ENCODE measurements around the gene ITPK1. TPM values are rescaled to one million over a fixed set of nuclear protein-coding genes. Genes with fewer than 3 reads are reported as not detected.

Gene ITPK1
- total RNA-seq, 2 experiments from 2014 or later, result 87.0 to 87.4 TPM

GRCh38 chr14:92963301-92964123 is 152.2 kb downstream of the ITPK1 start:
- Mint-ChIP-seq H3K4me1 (peaks cover 11% of the 10 kb centered on the region), H3K4me3 (no peak overlapping the region), H3K9me3 (peaks cover 3% of the 10 kb centered on the region), H3K27ac (no peak overlapping the region), H3K36me3 (peaks cover 7% of the 10 kb centered on the region), H3K27me3 (no peaks in the 10 kb centered on the region)
- no peak for DNase-seq

GRCh38 chr14:92962831-92963095 is 153.0 kb downstream of the ITPK1 start:
- H3K27me3 Mint-ChIP-seq, result no peaks in the 10 kb centered on the region
- peaks cover 4% of the 10 kb centered on the region for H3K36me3 Mint-ChIP-seq
- H3K9me3 Mint-ChIP-seq, result peaks cover 3% of the 10 kb centered on the region
- H3K27ac Mint-ChIP-seq, result no peak overlapping the region
- DNase-seq, result no peak
- H3K4me1 Mint-ChIP-seq, result peaks cover 11% of the 10 kb centered on the region
- H3K4me3 Mint-ChIP-seq, result no peak overlapping the region

GRCh38 chr14:92962031-92962830 is 153.5 kb downstream of the ITPK1 start:
- no peaks in the 10 kb centered on the region for H3K36me3 Mint-ChIP-seq
- peak overlapping the region; percentile 59 for H3K27ac Mint-ChIP-seq
- H3K4me1 Mint-ChIP-seq, result peaks cover 7% of the 10 kb centered on the region
- H3K27me3 Mint-ChIP-seq, result no peaks in the 10 kb centered on the region
- H3K9me3 Mint-ChIP-seq, result no peaks in the 10 kb centered on the region
- no peak for DNase-seq
- H3K4me3 Mint-ChIP-seq, result no peak overlapping the region

- DNase-seq, result no peak
- Mint-ChIP-seq H3K4me1 (peaks cover 1% of the 10 kb centered on the region), H3K4me3 (no peak overlapping the region), H3K27ac (no peak overlapping the region), H3K27me3 (no peaks in the 10 kb centered on the region), H3K36me3 (no peaks in the 10 kb centered on the region), H3K9me3 (no peaks in the 10 kb centered on the region)
Observed at GRCh38 chr14:92961567-92961855, 154.2 kb downstream of the ITPK1 start.

DNA sequence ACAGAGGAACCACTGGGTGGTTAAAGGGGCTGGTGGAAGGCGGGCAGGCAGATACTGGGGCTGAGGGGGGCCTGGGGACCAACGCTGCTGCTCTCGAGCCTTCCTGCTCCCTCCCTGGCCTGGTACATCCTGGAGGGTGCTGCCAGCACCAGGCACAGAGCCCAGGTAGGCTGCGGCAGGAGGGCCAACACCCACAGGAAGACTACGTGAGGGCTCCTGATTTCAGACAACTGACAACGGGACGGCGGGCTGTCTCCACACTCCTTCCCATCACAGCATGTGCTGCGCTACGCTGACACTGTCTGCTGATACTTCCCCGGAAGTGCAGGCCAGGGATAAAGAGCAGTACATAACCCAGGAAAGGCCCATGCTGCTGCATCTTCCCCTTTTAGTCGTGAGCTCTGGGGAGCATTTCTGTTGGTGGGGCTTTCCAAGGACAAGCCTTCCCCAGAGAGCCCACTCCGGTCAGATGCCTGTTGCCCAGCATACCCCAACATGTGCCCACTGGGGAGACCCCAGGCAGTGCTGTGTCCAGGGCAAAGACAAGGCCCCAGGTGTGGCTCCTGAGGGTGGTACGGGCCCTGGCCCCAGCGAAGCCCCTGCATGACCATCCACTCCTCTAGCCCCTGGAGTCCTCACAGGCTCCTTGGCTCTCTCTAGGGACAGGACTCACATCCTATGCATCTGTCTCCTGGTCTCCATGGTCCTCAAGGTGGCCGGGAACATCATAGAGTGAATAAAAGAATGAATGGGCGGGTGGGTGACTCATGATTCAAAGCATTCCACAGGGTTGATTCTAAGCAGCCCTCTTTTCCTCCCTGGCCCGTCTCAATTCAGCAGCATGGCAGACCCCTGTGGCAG is 154.8 kb downstream of the ITPK1 start:
- H3K4me1 Mint-ChIP-seq, result peaks cover 1% of the 10 kb centered on the region
- H3K36me3 Mint-ChIP-seq, result no peaks in the 10 kb centered on the region
- no peak overlapping the region for H3K4me3 Mint-ChIP-seq
- H3K27me3 Mint-ChIP-seq, result no peaks in the 10 kb centered on the region
- H3K27ac Mint-ChIP-seq, result no peak overlapping the region
- H3K9me3 Mint-ChIP-seq, result no peaks in the 10 kb centered on the region
- no peak for DNase-seq

DNA sequence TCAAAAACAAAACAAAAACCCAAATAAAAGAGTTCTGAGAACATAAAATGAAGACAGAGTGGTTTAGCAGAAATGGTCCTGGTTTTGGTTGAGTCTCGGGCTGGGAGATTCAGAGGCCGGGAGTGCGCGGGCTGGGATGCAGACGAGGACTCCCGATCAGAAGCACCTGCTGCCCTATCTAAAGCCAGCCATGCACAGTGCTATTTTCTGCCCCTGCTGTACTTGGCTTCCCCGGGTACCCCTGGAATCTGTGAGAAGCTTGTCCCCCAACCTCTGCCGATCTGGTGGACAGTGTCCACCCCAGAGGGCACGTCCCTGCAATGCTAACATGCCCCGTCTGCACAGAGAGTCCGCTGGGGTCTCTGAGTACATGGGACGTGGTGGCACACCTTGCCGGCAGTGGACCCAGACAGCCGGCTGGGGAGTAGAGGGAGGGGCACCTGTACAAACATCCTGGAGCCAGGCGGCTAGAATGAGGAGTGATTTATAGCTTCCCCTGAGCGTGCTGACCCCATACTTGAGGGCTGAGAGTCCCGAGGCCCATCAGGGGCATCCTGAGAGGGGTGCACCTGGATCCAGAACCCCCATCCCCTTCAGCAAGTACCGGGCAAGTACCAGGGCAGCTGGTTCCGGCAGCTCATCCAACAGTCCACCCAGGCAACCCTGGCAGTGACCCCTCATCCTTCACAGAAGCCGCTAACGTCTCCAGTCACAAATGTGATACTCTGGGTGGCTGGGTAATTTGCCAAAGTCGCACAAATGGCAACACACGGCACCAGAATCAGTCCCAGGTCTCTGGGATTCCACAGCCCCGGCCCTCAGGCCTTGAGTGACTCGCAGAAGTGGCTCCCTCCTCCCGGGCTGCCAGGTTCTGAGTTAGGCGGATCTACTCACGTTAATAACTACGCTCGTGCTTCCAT is 155.7 kb downstream of the ITPK1 start:
- Mint-ChIP-seq H3K4me3 (no peak overlapping the region), H3K9me3 (no peaks in the 10 kb centered on the region), H3K27ac (no peak overlapping the region), H3K4me1 (peaks cover 1% of the 10 kb centered on the region), H3K27me3 (no peaks in the 10 kb centered on the region), H3K36me3 (no peaks in the 10 kb centered on the region)
- DNase-seq, result no peak

- no peaks in the 10 kb centered on the region for H3K36me3 Mint-ChIP-seq
- H3K4me1 Mint-ChIP-seq, result no peaks in the 10 kb centered on the region
- DNase-seq, result no peak
- H3K4me3 Mint-ChIP-seq, result no peak overlapping the region
- H3K9me3 Mint-ChIP-seq, result no peaks in the 10 kb centered on the region
- H3K27ac Mint-ChIP-seq, result no peak overlapping the region
- no peaks in the 10 kb centered on the region for H3K27me3 Mint-ChIP-seq
Observed at GRCh38 chr14:92959189-92959531, 156.6 kb downstream of the ITPK1 start.

GRCh38 chr14:92958373-92959188 is 157.1 kb downstream of the ITPK1 start:
- no peak overlapping the region for H3K4me3 Mint-ChIP-seq
- no peaks in the 10 kb centered on the region for H3K4me1 Mint-ChIP-seq
- H3K36me3 Mint-ChIP-seq, result no peaks in the 10 kb centered on the region
- no peak for DNase-seq
- H3K9me3 Mint-ChIP-seq, result no peaks in the 10 kb centered on the region
- no peaks in the 10 kb centered on the region for H3K27me3 Mint-ChIP-seq
- no peak overlapping the region for H3K27ac Mint-ChIP-seq

DNA sequence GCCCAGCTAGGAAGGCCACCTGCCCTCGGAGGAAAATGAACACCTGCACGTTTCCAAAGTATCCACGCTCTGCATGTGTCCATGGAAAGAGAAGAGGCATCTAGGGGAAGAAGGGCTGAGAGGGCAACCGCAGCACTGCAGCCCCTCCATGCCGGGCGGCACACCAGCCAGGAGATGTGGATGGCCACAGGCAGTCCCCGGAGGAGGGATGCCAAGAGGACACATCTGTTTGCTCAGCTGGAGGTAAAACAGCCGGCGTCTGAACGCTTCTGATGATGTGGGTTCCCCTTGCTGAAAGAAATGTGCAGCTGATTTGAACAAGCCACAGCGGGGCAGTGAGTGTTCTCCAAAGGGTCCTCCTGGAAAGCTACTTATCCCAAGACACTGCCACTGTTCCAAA is 158.8 kb downstream of the ITPK1 start:
- Mint-ChIP-seq H3K9me3 (no peaks in the 10 kb centered on the region), H3K27ac (no peak overlapping the region), H3K4me1 (peaks cover 2% of the 10 kb centered on the region), H3K36me3 (no peaks in the 10 kb centered on the region), H3K27me3 (no peaks in the 10 kb centered on the region), H3K4me3 (no peak overlapping the region)
- no peak for DNase-seq

GRCh38 chr14:92955381-92955780 is 160.3 kb downstream of the ITPK1 start:
- peaks cover 4% of the 10 kb centered on the region for H3K4me1 Mint-ChIP-seq
- H3K27me3 Mint-ChIP-seq, result no peaks in the 10 kb centered on the region
- no peak for DNase-seq
- no peaks in the 10 kb centered on the region for H3K9me3 Mint-ChIP-seq
- no peak overlapping the region for H3K27ac Mint-ChIP-seq
- H3K4me3 Mint-ChIP-seq, result no peak overlapping the region
- no peaks in the 10 kb centered on the region for H3K36me3 Mint-ChIP-seq

DNA sequence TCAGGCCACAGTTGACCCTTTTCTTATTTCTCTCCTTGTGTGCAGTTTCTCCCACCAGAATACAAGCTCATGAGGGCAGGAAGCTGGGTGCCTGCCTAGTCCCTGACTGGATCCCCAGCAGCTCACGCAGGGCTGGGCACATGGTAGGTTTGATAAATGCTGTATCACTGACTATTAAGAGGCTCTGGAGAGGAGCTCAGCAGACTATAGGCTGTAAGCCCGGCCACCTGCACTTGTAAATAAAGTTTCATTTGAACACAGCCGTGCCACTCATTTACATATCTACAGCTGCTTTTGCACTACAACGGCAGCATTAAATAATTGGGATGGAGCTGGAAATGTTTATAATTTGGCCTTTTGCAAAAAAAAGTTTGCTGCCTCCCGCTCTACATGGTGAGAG is 160.8 kb downstream of the ITPK1 start:
- Mint-ChIP-seq H3K4me3 (no peak overlapping the region), H3K27me3 (no peaks in the 10 kb centered on the region), H3K9me3 (no peaks in the 10 kb centered on the region), H3K4me1 (peaks cover 4% of the 10 kb centered on the region), H3K36me3 (no peaks in the 10 kb centered on the region), H3K27ac (no peak overlapping the region)
- no peak for DNase-seq

- DNase-seq, result no peak
- peaks cover 4% of the 10 kb centered on the region for H3K4me1 Mint-ChIP-seq
- no peak overlapping the region for H3K27ac Mint-ChIP-seq
- H3K9me3 Mint-ChIP-seq, result no peaks in the 10 kb centered on the region
- no peaks in the 10 kb centered on the region for H3K36me3 Mint-ChIP-seq
- H3K4me3 Mint-ChIP-seq, result no peak overlapping the region
- no peaks in the 10 kb centered on the region for H3K27me3 Mint-ChIP-seq
Observed at GRCh38 chr14:92953526-92953925, 162.2 kb downstream of the ITPK1 start.

DNA sequence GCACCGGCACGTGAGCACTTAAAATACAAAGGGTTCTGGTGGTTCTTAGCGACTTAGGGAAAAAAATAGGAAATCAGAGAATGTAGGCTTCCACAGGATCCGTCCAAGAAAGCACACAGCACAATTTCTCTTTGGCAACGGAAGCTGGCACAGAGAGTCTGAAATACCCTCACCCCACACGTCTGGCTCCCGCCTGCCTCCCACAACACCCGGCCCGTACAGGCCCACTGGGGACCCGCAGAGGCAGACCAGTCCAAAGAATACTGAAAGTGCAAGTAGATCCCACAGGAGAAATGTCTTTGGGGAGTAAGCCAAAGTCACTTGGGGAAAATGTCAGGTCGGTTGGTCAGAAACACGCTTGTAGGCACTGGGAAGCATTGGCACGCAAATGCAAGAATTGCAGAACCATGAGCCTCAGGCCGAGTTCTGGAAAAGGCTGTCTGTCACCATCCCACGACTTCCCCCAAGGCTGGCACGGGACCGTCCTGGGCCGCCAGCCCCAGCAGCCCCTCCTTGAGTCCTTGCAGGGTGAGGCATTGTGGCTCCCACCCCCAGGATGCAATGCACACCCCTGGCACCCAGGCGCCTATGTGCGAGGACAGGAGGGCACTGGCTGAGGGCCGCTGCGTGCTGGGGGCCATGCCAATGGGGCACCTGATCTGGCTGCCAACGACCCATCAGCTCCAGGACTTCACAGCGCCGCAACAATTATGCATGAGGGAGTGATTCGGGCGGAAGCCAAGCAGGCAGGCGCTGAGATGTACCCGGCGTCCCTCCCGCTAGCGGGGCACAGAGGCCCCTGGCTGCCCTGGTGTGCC is 163.0 kb downstream of the ITPK1 start:
- Mint-ChIP-seq H3K4me1 (peaks cover 4% of the 10 kb centered on the region), H3K9me3 (no peaks in the 10 kb centered on the region), H3K27me3 (no peaks in the 10 kb centered on the region), H3K4me3 (no peak overlapping the region), H3K27ac (no peak overlapping the region), H3K36me3 (no peaks in the 10 kb centered on the region)
- DNase-seq, result no peak

All from activated naive CD8-positive, alpha-beta T cell treated with anti-CD3 and anti-CD28 coated beads for 36 hours (primary cell).